Stimulated activated CD4-positive, alpha-beta T cell treated with anti-CD3 and anti-CD28 coated beads, Interleukin-2, amount 100 ng/mL, for 24 hours (primary cell): ENCODE measurements around the gene DDX25.

Experiments
- DNase-seq, 2 donors: peaks; one replicate each; pipeline ENCODE4 v3.0.0-alpha.2; 2020

The DDX25 gene

GRCh38 chr11:125939081-125939521 is 34.8 kb downstream of the DDX25 start:
- peak in 1 of 2 donors; percentile 7 for DNase-seq

- no peak for DNase-seq
Measured at GRCh38 chr11:125940145-125940544, 35.8 kb downstream of the DDX25 start.

- no peak for DNase-seq
Measured at GRCh38 chr11:125941267-125941618, 36.9 kb downstream of the DDX25 start.

GRCh38 chr11:125941619-125942611 is 37.6 kb downstream of the DDX25 start:
- DNase-seq, result peak; percentile 59 to 72

GRCh38 chr11:125942771-125943428 is 38.6 kb downstream of the DDX25 start:
- no peak for DNase-seq

GRCh38 chr11:125943661-125944349 is 39.5 kb downstream of the DDX25 start:
- no peak for DNase-seq

- no peak for DNase-seq
Measured at GRCh38 chr11:125944350-125945010, 40.2 kb downstream of the DDX25 start.

- no peak for DNase-seq
Measured at GRCh38 chr11:125945011-125945796, 40.9 kb downstream of the DDX25 start.

GRCh38 chr11:125945797-125946520 is 41.7 kb downstream of the DDX25 start, which contains the start of gene VSIG10L2:
TSS of gene VSIG10L2 (plus strand) at chr11:125946044. CDS start at chr11:125946056, 12 bp downstream.
- no peak for DNase-seq

GRCh38 chr11:125946712-125947418 is 42.6 kb downstream of the DDX25 start:
- DNase-seq, result no peak

GRCh38 chr11:125947419-125948277 is 43.3 kb downstream of the DDX25 start:
- DNase-seq, result no peak

- no peak for DNase-seq
Measured at GRCh38 chr11:125948278-125949051, 44.2 kb downstream of the DDX25 start.

- no peak for DNase-seq
Measured at GRCh38 chr11:125949271-125950177, 45.2 kb downstream of the DDX25 start.

- no peak for DNase-seq
Measured at GRCh38 chr11:125950178-125950490, 45.8 kb downstream of the DDX25 start.

GRCh38 chr11:125950696-125951651 is 46.7 kb downstream of the DDX25 start:
- no peak for DNase-seq

- no peak for DNase-seq
Measured at GRCh38 chr11:125951731-125952130, 47.4 kb downstream of the DDX25 start.
